Measurements from ENCODE around the gene PCLO.

DNA sequence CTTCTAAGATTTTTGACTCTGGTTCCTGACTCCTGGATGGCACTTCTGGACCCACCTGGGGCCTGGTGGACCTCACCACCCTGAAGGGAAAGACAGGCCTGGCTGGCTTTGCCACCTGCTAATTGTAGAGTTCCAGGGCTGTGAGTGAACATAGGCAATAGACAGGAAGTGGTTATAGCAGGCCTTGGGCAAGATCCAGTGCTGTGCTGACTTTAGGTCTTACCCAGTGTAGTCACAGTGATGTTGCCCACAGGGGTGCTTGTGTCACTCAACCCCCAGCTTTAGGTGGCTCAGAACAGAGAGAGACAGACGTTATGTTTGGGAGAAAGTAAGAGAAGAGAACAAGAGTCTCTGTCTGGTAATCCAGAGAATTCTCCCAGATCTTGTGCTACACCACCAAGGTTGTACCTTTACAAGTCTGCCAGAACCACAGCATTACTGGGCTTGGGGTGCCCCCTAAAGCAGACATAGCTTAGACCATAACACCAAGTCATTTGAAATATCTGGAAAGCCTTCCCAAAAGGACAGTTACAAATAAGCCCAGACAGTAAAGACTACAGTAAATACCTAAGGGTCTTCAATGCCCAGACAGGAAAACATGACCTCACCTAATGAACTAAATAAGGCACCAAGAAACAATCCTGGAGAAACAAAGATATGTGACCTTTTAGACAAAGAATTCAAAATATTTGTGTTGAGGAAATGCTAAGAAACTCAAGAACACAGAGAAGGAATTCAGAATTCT, 303.4 kb downstream of the PCLO start:
- TF ChIP-seq, protein P1, sequence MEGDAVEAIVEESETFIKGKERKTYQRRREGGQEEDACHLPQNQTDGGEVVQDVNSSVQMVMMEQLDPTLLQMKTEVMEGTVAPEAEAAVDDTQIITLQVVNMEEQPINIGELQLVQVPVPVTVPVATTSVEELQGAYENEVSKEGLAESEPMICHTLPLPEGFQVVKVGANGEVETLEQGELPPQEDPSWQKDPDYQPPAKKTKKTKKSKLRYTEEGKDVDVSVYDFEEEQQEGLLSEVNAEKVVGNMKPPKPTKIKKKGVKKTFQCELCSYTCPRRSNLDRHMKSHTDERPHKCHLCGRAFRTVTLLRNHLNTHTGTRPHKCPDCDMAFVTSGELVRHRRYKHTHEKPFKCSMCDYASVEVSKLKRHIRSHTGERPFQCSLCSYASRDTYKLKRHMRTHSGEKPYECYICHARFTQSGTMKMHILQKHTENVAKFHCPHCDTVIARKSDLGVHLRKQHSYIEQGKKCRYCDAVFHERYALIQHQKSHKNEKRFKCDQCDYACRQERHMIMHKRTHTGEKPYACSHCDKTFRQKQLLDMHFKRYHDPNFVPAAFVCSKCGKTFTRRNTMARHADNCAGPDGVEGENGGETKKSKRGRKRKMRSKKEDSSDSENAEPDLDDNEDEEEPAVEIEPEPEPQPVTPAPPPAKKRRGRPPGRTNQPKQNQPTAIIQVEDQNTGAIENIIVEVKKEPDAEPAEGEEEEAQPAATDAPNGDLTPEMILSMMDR (IDR thresholded peaks at IDR 0.05), result no peak
- TF ChIP-seq ZFX (IDR thresholded peaks at IDR 0.05; ENCODE audit: borderline replicate concordance), result no peak
